HepG2 (cell line): ENCODE data around the gene CCDC142. TPM values are rescaled to one million over a fixed set of nuclear protein-coding genes. Genes with fewer than 3 reads are reported as not detected.

Experiments
- ATF7 ChIP-seq, 2 experiments: fragments of 450-650 bp in 1 of 2; sonication (generic) in 1 of 2; formaldehyde crosslinking in 1 of 2; IDR thresholded peaks; 2 replicates each; pipeline versions ENCODE4 v1.4.0 to v1.6.1; 2016 to 2020; ENCODE audit warnings: antibody characterized with exemption in 1 of 2, mild to moderate bottlenecking in 1 of 2, missing genetic modification reagents in 1 of 2
- MATR3 ChIP-seq: sonication (generic); formaldehyde crosslinking; IDR thresholded peaks from 2 replicates; pipeline ENCODE4 v1.4.0; 2020; ENCODE audit warnings: missing genetic modification reagents
- SMYD3 ChIP-seq: sonication (generic); formaldehyde crosslinking; IDR thresholded peaks from 2 replicates; pipeline ENCODE4 v1.8.1; 2023; ENCODE audit warnings: mild to moderate bottlenecking, missing genetic modification reagents
- SPEN ChIP-seq: sonication (generic); formaldehyde crosslinking; IDR thresholded peaks from 2 replicates; pipeline ENCODE4 v1.5.1; 2020; ENCODE audit warnings: low read depth, mild to moderate bottlenecking, missing genetic modification reagents
- TCF12 ChIP-seq, 2 experiments: fragments of 450-650 bp in 1 of 2; sonication (generic) in 1 of 2; formaldehyde crosslinking in 1 of 2; IDR thresholded peaks; 2 replicates each; pipeline versions ENCODE4 v1.6.1 to v1.8.0; 2017 to 2022; ENCODE audit warnings: antibody characterized with exemption in 1 of 2, mild to moderate bottlenecking in 1 of 2, missing genetic modification reagents in 1 of 2, moderate library complexity in 1 of 2
- ZNF337 ChIP-seq: sonication (generic); formaldehyde crosslinking; IDR thresholded peaks from 2 replicates; pipeline ENCODE4 v1.5.1; 2020; ENCODE audit warnings: missing genetic modification reagents, low read depth, mild to moderate bottlenecking, borderline replicate concordance
- ZNF543 ChIP-seq: sonication (generic); formaldehyde crosslinking; IDR thresholded peaks from 2 replicates; pipeline ENCODE4 v1.4.0; 2020; ENCODE audit warnings: mild to moderate bottlenecking, missing genetic modification reagents
- ZNF552 ChIP-seq: sonication (generic); formaldehyde crosslinking; IDR thresholded peaks from 2 replicates; pipeline ENCODE4 v1.9.0; 2022; ENCODE audit warnings: missing genetic modification reagents, mild to moderate bottlenecking, borderline replicate concordance
- ZNF619 ChIP-seq: sonication (generic); formaldehyde crosslinking; IDR thresholded peaks from 2 replicates; pipeline ENCODE4 v1.4.0; 2020; ENCODE audit warnings: mild to moderate bottlenecking, missing genetic modification reagents
- ZSCAN25 ChIP-seq: sonication (generic); formaldehyde crosslinking; IDR thresholded peaks from 2 replicates; pipeline ENCODE4 v1.8.0; 2022; ENCODE audit warnings: mild to moderate bottlenecking, missing genetic modification reagents
- polyA plus RNA-seq, 8 experiments: library from polyadenylated mRNA; depleted of rRNA in 3 of 8; stranded (reverse) in 7 of 8; unstranded in 1 of 8; fragments of >200 nt; fragmentation: Illumina TruSeq in 4 of 8; extraction: Trizol in 4 of 8; gene quantifications; 2 replicates each; pipeline versions ENCODE4 v1.2.1 to v1.2.3, GENCODE V29; 2011 to 2016; ENCODE audit warnings: low read depth in 4 of 8, missing spikeins in 1 of 8, mixed read lengths in 1 of 8; ENCODE audit not compliant: insufficient read depth in 1 of 8
- total RNA-seq, 5 experiments: library from RNA; depleted of rRNA; stranded (reverse); fragments of >200 nt; fragmentation: Illumina TruSeq; extraction: Trizol; gene quantifications; 2 replicates each; pipeline ENCODE4 v1.2.3, GENCODE V29; 2016; ENCODE audit warnings: low read depth in 1 of 5
- TF ChIP-seq, protein P1 (sequence below): sonication (generic); formaldehyde crosslinking; IDR thresholded peaks from 2 replicates; pipeline ENCODE4 v1.4.0; 2020; ENCODE audit warnings: missing genetic modification reagents, mild to moderate bottlenecking, borderline replicate concordance
- TF ChIP-seq, protein P2 (sequence below): IDR thresholded peaks from 2 replicates; pipeline ENCODE4 v1.6.1; 2012; ENCODE audit warnings: low read length, improper control_type of control experiment
- TF ChIP-seq, protein P3 (sequence below): sonication (generic); formaldehyde crosslinking; IDR thresholded peaks from 2 replicates; pipeline ENCODE4 v1.4.0; 2020; ENCODE audit warnings: missing genetic modification reagents, borderline replicate concordance
- TF ChIP-seq, protein P4 (sequence below): sonication (generic); formaldehyde crosslinking; IDR thresholded peaks from 2 replicates; pipeline ENCODE4 v1.9.0; 2021; ENCODE audit warnings: missing genetic modification reagents, mild to moderate bottlenecking, borderline replicate concordance
- TF ChIP-seq, protein P5 (sequence below): sonication (generic); formaldehyde crosslinking; IDR thresholded peaks from 2 replicates; pipeline ENCODE4 v1.4.0; 2020; ENCODE audit warnings: missing genetic modification reagents, low read depth, mild to moderate bottlenecking, borderline replicate concordance

Gene CCDC142
- total and polyA plus RNA-seq, 2 of the 13 experiments (the other 11 are each of a cell fraction or from before 2014, with no cell fraction given): 14.7 to 30.4 TPM

DNA sequence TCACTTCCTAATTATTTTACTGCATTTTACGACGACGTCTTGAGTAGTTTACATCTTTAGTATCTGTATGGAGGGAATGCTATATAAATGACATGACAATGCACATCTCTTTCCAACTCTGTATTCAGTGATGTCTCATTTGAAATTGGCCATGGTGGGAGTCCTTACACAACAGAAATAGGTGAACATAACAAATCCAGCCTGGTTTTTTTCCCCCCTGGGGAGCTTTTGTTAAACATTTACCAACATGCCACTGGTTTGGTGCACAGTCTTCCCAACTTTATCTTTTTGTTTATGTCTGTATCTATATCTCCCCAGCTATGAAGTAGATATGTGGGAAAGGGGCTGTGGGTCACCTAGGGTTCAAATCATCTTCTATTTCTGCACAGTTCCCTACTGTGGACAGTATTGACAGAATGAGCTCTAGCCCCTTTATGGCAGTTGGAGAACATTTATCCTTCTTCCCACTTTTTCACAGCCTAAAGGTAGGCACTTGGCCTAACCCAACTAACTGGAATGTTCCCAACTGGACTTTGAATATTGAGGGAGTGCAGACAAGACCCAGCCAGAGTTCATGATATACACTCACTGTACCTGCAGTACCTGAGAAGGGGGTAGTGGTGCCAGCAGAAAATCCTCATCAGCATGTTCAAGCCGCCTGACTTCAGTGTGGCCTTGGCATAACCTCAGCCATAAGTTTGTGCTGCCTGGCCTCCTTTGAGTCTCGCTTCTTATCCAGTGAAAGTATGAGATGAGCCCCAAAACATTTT is 35.4 kb downstream of the CCDC142 start (continued):
- TF ChIP-seq, protein P1, sequence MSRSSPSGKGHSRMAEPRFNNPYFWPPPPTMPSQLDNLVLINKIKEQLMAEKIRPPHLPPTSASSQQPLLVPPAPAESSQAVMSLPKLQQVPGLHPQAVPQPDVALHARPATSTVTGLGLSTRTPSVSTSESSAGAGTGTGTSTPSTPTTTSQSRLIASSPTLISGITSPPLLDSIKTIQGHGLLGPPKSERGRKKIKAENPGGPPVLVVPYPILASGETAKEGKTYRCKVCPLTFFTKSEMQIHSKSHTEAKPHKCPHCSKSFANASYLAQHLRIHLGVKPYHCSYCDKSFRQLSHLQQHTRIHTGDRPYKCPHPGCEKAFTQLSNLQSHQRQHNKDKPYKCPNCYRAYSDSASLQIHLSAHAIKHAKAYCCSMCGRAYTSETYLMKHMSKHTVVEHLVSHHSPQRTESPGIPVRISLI: peak; percentile 75
- TF ChIP-seq, protein P2, sequence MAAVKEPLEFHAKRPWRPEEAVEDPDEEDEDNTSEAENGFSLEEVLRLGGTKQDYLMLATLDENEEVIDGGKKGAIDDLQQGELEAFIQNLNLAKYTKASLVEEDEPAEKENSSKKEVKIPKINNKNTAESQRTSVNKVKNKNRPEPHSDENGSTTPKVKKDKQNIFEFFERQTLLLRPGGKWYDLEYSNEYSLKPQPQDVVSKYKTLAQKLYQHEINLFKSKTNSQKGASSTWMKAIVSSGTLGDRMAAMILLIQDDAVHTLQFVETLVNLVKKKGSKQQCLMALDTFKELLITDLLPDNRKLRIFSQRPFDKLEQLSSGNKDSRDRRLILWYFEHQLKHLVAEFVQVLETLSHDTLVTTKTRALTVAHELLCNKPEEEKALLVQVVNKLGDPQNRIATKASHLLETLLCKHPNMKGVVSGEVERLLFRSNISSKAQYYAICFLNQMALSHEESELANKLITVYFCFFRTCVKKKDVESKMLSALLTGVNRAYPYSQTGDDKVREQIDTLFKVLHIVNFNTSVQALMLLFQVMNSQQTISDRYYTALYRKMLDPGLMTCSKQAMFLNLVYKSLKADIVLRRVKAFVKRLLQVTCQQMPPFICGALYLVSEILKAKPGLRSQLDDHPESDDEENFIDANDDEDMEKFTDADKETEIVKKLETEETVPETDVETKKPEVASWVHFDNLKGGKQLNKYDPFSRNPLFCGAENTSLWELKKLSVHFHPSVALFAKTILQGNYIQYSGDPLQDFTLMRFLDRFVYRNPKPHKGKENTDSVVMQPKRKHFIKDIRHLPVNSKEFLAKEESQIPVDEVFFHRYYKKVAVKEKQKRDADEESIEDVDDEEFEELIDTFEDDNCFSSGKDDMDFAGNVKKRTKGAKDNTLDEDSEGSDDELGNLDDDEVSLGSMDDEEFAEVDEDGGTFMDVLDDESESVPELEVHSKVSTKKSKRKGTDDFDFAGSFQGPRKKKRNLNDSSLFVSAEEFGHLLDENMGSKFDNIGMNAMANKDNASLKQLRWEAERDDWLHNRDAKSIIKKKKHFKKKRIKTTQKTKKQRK: no peak
- TF ChIP-seq ZNF619 (CRISPR knock-in tag) (no peak), ZSCAN25 (no peak), SPEN (peak; percentile 21; the same call in 1 of the 2 replicates), ZNF543 (no peak), MATR3 (CRISPR knock-in tag) (no peak), TCF12 (IDR thresholded peaks at IDR 0.05) (no peak), TCF12 (CRISPR knock-in tag; IDR thresholded peaks at IDR 0.05) (no peak), SMYD3 (CRISPR knock-in tag) (no peak), ZNF337 (CRISPR knock-in tag) (no peak), ATF7 (IDR thresholded peaks at IDR 0.05) (no peak), ATF7 (CRISPR knock-in tag; IDR thresholded peaks at IDR 0.05) (no peak), ZNF552 (no peak)
- TF ChIP-seq, protein P3, sequence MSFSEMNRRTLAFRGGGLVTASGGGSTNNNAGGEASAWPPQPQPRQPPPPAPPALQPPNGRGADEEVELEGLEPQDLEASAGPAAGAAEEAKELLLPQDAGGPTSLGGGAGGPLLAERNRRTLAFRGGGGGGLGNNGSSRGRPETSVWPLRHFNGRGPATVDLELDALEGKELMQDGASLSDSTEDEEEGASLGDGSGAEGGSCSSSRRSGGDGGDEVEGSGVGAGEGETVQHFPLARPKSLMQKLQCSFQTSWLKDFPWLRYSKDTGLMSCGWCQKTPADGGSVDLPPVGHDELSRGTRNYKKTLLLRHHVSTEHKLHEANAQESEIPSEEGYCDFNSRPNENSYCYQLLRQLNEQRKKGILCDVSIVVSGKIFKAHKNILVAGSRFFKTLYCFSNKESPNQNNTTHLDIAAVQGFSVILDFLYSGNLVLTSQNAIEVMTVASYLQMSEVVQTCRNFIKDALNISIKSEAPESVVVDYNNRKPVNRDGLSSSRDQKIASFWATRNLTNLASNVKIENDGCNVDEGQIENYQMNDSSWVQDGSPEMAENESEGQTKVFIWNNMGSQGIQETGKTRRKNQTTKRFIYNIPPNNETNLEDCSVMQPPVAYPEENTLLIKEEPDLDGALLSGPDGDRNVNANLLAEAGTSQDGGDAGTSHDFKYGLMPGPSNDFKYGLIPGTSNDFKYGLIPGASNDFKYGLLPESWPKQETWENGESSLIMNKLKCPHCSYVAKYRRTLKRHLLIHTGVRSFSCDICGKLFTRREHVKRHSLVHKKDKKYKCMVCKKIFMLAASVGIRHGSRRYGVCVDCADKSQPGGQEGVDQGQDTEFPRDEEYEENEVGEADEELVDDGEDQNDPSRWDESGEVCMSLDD (CRISPR knock-in tag): no peak
- TF ChIP-seq, protein P4, sequence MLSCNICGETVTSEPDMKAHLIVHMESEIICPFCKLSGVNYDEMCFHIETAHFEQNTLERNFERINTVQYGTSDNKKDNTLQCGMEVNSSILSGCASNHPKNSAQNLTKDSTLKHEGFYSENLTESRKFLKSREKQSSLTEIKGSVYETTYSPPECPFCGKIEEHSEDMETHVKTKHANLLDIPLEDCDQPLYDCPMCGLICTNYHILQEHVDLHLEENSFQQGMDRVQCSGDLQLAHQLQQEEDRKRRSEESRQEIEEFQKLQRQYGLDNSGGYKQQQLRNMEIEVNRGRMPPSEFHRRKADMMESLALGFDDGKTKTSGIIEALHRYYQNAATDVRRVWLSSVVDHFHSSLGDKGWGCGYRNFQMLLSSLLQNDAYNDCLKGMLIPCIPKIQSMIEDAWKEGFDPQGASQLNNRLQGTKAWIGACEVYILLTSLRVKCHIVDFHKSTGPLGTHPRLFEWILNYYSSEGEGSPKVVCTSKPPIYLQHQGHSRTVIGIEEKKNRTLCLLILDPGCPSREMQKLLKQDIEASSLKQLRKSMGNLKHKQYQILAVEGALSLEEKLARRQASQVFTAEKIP (CRISPR knock-in tag): no peak
- TF ChIP-seq, protein P5, sequence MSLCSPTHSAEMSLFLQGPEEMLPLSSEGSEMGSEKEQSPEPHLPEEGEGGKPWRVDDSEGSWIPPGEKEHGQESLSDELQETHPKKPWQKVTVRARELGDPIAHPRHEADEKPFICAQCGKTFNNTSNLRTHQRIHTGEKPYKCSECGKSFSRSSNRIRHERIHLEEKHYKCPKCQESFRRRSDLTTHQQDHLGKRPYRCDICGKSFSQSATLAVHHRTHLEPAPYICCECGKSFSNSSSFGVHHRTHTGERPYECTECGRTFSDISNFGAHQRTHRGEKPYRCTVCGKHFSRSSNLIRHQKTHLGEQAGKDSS (CRISPR knock-in tag): no peak
